ENCODE results near the gene COQ7.
A peak's percentile ranks its signal among the peaks of the same experiment; 100 is the strongest.

COQ7 gene

GRCh38 chr16:19067349-19068236 lies at the start of gene COQ7:
COQ7 (plus strand) TSS chr16:19067614; CDS start chr16:19067665, 51 bp downstream.
- DNase-seq (ENCODE audit: low spot score) = peak; percentile 99

DNA sequence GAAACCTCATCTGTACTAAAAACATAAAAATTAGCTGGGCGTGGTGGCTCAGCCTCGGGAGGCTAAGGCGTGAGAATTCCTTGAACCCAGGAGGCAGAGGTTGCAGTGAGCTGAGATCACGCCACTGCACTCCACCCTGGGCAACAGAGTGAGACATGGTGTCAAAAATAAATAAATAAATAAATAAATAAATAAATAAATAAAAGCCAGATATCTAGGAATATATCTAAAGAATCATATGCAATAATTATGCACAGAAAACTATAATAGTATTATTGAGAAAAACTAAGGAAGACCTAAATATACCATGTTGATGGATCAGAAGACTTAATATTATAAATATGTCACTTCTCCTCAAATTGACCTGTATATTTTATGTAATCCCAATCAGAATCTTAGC lies 46.7 kb upstream of the COQ7 start:
- no peak for DNase-seq (ENCODE audit: low spot score)

DNA sequence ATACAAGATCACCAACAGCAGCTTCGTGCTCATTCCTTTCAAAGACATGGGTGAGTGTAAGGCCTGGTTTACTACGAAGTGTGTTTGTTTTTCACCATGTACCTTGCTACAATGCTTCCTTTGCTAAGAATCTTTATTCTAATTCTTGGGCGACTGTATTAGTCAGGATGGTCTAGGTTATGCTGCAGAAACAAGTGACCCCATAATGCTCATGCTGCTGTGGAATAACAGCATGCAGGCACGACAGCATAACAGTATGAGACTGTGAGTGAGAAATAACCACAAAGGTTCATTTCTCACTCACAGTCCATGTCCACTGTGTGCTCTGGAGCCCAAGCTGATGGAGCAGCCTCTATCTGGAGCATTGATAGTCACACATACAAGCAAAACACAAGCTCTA lies 45.7 kb upstream of the COQ7 start:
- no peak for DNase-seq (ENCODE audit: low spot score)

DNA sequence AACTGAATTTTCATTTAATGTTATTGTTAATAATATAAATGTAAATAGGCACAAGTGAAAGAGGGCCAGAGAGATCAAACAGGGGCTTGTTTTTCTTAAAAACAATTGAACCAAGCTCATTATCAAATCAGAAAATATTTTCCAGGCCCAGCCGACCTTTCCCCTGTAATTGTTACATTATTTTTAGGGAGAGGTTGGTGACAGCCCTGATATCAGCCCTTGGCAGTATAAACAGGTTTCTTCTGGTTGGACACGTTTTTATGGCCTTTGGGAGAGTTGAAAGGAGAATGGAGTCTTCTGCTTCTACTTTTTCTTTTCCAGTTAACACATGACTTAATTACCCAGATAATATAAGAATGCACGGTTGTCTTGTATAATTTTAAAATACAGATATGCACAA lies 40.0 kb upstream of the COQ7 start:
- no peak for DNase-seq (ENCODE audit: low spot score)

DNA sequence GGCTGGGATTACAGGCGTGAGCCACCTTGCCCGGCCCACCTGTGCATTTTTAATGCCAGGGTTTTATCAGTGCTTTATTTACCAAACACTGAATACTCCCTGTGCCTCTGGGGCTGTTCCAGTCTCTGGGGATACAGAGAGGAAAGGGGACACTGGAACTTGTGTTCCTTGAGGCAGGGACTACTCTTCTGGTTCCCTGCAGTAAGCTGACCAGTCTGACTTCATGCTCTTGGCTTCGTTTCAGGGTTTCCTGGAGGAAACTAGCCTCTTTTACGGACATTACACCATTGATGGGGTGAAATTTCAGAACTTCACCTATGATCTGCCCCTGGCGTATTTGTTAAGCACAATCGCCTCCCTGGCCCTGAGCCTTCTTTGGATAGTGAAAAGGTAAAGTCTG lies 37.4 kb upstream of the COQ7 start:
- DNase-seq (ENCODE audit: low spot score) = no peak

DNA sequence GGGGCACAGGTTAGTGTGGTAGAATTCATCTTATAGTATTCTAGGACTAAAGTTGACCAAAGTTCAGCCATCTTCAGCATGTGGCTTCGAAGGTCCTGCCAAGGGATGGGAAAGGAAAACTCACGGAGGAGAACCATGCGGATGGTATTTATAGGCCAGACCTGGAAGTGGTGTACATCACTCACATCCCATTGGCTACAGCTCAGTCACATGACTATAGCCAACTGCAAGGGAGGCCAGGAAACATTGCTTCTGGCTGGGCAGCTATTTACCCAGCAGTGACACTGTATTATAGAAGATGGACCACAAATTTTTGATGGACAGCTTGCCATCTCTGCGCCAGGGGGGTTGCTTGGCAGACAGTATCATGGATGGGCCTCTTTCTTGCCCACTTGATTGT lies 35.7 kb upstream of the COQ7 start:
- DNase-seq (ENCODE audit: low spot score) = no peak

GRCh38 chr16:19033761-19034160 lies 33.7 kb upstream of the COQ7 start:
- DNase-seq (ENCODE audit: low spot score) = no peak

DNA sequence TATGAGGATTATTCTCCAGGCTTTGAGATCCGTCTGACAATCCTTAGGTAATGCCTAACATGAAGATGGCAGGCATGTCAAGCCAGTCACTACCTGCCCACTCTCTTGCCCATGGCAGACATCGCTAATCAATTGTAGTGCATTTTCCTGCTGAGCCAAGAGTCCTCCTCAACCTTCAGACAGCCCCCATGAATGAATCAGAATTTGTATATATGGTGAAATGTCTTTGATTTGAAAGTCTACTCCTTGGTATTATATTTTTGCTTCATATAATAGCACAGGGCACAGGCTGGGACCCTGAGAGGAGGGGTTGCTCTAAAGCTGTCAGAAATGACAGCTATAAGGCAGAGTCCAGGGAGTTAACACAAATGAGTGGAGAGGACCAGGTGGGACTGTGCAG lies 27.0 kb upstream of the COQ7 start:
- DNase-seq (ENCODE audit: low spot score) = no peak

DNA sequence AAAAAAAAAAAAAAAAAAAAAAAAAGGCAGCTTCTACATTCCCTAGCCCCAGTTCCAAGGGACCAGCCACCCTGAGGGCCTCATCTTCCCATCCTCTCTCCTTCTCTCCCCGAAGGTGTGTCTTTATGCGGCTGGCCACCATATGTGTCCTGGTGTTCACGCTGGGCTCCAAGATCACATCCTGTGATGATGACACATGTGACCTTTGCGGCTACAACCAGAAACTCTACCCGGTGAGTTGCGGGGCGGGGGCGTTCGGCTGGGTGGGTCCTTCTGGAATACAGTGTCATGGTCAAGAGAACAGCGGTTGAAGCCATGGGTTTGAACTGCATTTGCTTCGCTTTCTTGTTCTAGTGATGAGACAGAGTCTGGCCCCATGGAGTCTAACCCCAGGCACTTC lies 22.6 kb upstream of the COQ7 start:
- DNase-seq (ENCODE audit: low spot score) = no peak

GRCh38 chr16:19046062-19046461 lies 21.4 kb upstream of the COQ7 start:
- no peak for DNase-seq (ENCODE audit: low spot score)

DNA sequence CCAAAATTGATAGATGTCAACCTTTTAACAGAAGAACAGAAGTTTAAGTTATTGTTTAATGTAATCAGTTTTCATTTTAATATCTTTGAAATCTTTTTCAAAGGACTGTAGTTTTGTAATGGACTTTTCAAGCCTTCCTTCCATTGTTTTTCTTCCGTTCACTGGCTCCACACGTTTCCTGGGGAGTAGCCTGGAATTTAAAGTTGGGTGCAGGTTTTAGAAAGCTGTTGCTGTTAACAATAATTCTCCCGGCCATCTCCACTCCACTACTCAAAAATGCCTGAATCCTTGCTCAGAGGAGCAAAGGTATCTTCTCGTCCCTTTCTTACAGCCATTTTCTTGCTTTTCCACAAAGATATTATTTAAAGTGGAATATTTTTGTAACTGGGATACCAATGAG lies 4.7 kb upstream of the COQ7 start:
- DNase-seq (ENCODE audit: low spot score) = no peak

GRCh38 chr16:19066988-19067348 lies 446 bp upstream of the COQ7 start:
- DNase-seq (ENCODE audit: low spot score) = no peak

DNA sequence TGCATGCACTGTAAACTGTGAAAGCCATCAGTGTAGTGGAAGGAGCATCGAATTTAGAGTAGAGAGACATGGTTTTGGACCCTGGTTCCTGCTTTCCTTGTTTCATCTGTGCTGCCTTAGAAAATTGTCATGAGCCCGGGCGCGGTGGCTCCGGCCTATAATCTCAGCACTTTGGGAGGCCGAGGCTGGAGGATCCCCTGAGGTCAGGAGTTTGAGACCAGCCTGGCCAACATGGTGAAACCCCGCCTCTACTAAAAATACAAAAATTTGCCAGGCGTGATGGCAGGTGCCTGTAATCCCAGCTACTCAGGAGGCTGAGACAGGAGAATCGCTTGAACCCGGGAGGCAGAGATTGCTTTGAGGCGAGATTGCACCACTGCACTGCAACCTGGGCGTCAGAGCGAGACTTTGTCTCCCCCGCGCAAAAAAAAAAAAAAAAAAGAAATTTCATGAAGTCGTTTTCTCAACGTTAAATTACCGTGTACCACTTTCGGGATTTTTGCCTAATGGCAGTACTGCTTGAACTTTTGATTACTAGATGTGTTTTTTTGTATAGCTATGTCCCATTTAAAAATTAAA lies 912 bp downstream of the COQ7 start:
- no peak for DNase-seq (ENCODE audit: low spot score)

GRCh38 chr16:19071811-19072777 lies 4.7 kb downstream of the COQ7 start:
- peak; percentile 60 for DNase-seq (ENCODE audit: low spot score)

GRCh38 chr16:19073344-19073743 lies 5.9 kb downstream of the COQ7 start:
- DNase-seq (ENCODE audit: low spot score) = no peak

DNA sequence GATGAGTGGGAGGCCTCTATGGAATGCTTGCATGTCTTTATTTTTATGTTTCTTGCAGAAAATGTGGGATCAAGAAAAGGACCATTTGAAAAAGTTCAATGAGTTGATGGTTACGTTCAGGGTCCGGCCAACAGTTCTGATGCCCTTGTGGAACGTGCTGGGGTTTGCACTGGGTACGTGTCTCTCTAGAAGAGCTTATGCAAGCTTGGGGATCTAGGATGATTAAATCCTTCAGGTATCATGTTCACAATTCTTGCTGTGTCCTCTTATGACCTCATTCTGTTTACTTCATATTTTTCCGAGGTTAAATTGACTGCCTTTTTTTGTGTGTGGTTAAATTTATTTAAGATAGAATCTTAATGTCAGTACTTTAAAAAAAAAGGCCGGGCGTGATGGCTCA lies 6.4 kb downstream of the COQ7 start:
- no peak for DNase-seq (ENCODE audit: low spot score)

GRCh38 chr16:19075511-19075910 lies 8.1 kb downstream of the COQ7 start:
- no peak for DNase-seq (ENCODE audit: low spot score)

DNA sequence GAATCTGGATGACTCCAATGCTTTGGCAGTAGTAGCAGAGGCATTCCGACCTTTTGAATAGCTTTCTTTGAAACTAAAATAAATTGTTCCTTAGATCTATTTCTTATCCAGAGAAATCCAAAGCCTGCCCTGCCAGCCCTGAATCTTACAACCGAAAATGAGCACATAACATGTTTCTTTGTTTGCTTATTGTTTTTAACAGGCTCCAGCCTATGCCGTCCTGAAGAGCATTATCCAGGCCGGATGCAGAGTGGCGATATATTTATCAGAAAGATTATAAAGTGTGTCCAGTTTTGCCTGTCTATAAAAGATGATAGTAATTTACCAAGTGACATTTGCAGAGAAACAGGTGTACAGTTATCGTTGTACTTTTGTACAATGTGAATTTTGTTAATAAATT lies 10.5 kb downstream of the COQ7 start:
- DNase-seq (ENCODE audit: low spot score) = no peak

- DNase-seq (ENCODE audit: low spot score) = no peak
These were observed 16.3 kb downstream of the COQ7 start for GRCh38 chr16:19083670-19084069.

- DNase-seq (ENCODE audit: low spot score) = no peak
These were observed 16.7 kb downstream of the COQ7 start for GRCh38 chr16:19084139-19084538.

DNA sequence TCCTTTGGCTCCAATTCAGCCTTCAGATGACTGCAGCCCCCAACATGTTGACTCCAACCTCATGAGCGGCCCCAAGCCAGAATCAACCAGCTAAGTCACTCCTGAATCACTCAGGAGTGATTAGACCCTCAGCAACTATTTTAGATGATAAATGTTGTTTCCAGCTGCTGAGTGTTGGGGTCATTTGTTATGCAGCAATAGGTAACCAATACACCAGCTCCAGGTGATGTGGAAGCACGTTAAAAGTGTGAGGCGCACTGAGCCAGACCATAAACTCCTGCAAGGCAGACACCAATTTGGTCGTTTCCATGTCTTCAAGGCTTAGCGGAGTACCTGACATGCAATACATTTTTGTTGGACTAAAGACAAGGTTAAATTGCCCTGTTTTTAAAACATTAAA lies 17.5 kb downstream of the COQ7 start:
- no peak for DNase-seq (ENCODE audit: low spot score)

DNA sequence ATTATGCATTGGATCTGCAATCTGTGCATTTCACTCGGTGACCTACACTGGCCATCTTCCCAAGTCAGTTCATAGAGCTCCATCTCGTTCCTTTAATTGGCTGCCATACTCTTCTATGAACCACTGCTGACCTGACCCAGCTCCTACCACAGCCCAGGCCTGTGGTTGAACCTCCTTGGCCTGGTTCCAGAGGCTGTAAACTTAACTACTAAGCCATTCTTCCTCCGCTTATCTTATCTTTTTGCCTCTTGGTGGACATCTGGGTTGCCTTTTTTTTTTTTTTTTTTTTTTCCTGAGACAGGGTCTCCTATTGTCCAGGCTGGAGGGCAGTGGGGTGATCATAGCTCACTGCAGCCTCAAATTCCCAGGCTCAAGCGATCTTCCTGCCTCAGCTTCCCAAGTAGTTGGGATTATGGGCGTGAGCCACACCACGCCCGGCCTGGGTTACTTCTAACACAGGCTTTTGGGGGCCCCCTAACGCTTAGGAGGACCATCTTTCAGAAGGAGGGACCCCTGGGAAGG lies 18.3 kb downstream of the COQ7 start:
- DNase-seq (ENCODE audit: low spot score) = peak; percentile 75

All from LoVo (cell line).